Neural progenitor cell (in vitro differentiated cells): Measurements from ENCODE around the gene SLIT1. TPM values are rescaled to one million over a fixed set of nuclear protein-coding genes. Genes with fewer than 3 reads are reported as not detected.

Source experiments
- DNase-seq: peaks from one replicate; pipeline ENCODE4 v3.0.0-alpha.2; 2016; ENCODE audit warnings: low spot score
- H2AFZ ChIP-seq: fragments of 200-600 bp; sonication (generic); replicated peaks from 2 replicates; pipeline ENCODE4 v1.6.1; 2016; ENCODE audit warnings: antibody characterized with exemption
- H3F3A ChIP-seq: fragments of 200-600 bp; sonication (generic); 2 replicates; pipeline ENCODE4 v1.6.1; 2016; ENCODE audit warnings: antibody characterized with exemption, low read depth
- H3K27ac ChIP-seq: fragments of 200-600 bp; sonication (generic); 2 replicates; pipeline ENCODE4 v1.5.1; 2016; ENCODE audit warnings: mild to moderate bottlenecking
- H3K27me3 ChIP-seq: fragments of 200-600 bp; sonication (generic); 2 replicates; pipeline ENCODE4 v1.6.1; 2016; ENCODE audit warnings: mild to moderate bottlenecking, moderate library complexity
- H3K36me3 ChIP-seq: fragments of 200-600 bp; sonication (generic); 2 replicates; pipeline ENCODE4 v1.5.1; 2016
- H3K4me1 ChIP-seq: fragments of 200-600 bp; sonication (generic); 2 replicates; pipeline ENCODE4 v1.6.1; 2016; ENCODE audit warnings: mixed run types
- H3K4me2 ChIP-seq: fragments of 200-600 bp; sonication (generic); 2 replicates; pipeline ENCODE4 v1.6.1; 2016
- H3K4me3 ChIP-seq: fragments of 200-600 bp; sonication (generic); 2 replicates; pipeline ENCODE4 v1.5.1; 2016
- H3K79me2 ChIP-seq: fragments of 200-600 bp; sonication (generic); 2 replicates; pipeline ENCODE4 v1.6.1; 2016; ENCODE audit warnings: low read depth
- H3K9ac ChIP-seq: fragments of 200-600 bp; sonication (generic); 2 replicates; pipeline ENCODE4 v1.6.1; 2016
- H3K9me3 ChIP-seq: fragments of 200-600 bp; sonication (generic); 2 replicates; pipeline ENCODE4 v1.5.1; 2016; ENCODE audit warnings: low read depth
- H4K20me1 ChIP-seq: fragments of 200-600 bp; sonication (generic); 2 replicates; pipeline ENCODE4 v1.6.1; 2016; ENCODE audit warnings: low read depth
- H3K27ac Mint-ChIP-seq: 3 replicates; pipeline ENCODE4 v1.8.0; 2021; ENCODE audit warnings: mixed read lengths
- H3K27me3 Mint-ChIP-seq: 2 replicates; pipeline ENCODE4 v1.8.0; 2022; ENCODE audit warnings: low read depth, mild to moderate bottlenecking, inconsistent platforms, moderate library complexity, mixed read lengths; ENCODE audit not compliant: insufficient read depth
- H3K36me3 Mint-ChIP-seq: 3 replicates; pipeline ENCODE4 v1.8.0; 2021; ENCODE audit warnings: mixed read lengths
- H3K4me1 Mint-ChIP-seq: 3 replicates; pipeline ENCODE4 v1.8.0; 2021; ENCODE audit warnings: mixed read lengths
- H3K4me3 Mint-ChIP-seq: 3 replicates; pipeline ENCODE4 v1.8.0; 2021; ENCODE audit warnings: mild to moderate bottlenecking, moderate library complexity, mixed read lengths
- H3K9me3 Mint-ChIP-seq: 3 replicates; pipeline ENCODE4 v1.8.0; 2020; ENCODE audit warnings: mixed read lengths
- CTCF ChIP-seq: fragments of 200-600 bp; sonication (generic); IDR thresholded peaks from 2 replicates; pipeline ENCODE4 v1.5.1; 2017; ENCODE audit warnings: antibody characterized with exemption, mild to moderate bottlenecking
- EZH2 ChIP-seq: fragments of 200-600 bp; sonication (generic); IDR thresholded peaks from 2 replicates; pipeline ENCODE4 v1.6.1; 2017; ENCODE audit warnings: antibody characterized with exemption, mild to moderate bottlenecking, moderate library complexity
- EZH2phosphoT487 ChIP-seq: fragments of 200-600 bp; sonication (generic); IDR thresholded peaks from 2 replicates; pipeline ENCODE4 v1.6.1; 2017; ENCODE audit warnings: antibody characterized with exemption
- total RNA-seq: library from RNA; depleted of rRNA; stranded (reverse); fragments of >200 nt; gene quantifications from 2 replicates; pipeline ENCODE4 v1.2.3, GENCODE V29; 2015; ENCODE audit warnings: low replicate concordance

The SLIT1 gene
- total RNA-seq, 1 donor from 2014 or later: 0.92 TPM

DNA sequence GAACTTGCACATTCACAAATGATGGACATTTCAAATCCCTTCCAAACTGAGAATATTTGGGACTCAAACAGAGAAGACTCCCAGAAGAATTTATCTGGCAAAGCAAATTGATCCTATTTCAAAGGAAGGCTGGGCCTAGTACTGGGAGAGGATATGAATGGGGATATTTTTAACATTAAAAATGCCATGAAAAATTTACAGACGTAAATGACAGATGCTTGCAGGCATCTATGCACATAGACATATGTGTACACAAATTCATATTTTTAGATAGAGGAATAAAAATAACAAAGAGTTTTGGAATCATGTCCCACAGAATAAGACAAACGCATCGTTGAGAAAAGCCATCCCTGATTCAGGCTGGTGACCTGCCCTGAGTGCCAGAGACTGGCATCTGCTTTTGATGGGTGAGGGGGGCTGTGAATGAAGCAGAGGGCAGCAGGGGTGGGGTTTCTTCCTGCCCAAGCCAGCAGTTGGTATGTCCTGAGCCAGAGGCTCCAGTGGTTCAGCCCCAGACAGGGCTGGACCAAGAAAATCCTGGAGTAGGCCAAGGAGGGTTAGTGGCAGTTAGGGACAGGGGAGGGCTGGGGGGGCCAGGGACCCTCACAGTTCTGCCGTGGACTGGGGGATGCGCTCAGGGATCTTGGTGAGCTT lies 138.5 kb downstream of the SLIT1 start:
- H3K27me3 Mint-ChIP-seq: peaks cover 7% of the 10 kb centered on the region

DNA sequence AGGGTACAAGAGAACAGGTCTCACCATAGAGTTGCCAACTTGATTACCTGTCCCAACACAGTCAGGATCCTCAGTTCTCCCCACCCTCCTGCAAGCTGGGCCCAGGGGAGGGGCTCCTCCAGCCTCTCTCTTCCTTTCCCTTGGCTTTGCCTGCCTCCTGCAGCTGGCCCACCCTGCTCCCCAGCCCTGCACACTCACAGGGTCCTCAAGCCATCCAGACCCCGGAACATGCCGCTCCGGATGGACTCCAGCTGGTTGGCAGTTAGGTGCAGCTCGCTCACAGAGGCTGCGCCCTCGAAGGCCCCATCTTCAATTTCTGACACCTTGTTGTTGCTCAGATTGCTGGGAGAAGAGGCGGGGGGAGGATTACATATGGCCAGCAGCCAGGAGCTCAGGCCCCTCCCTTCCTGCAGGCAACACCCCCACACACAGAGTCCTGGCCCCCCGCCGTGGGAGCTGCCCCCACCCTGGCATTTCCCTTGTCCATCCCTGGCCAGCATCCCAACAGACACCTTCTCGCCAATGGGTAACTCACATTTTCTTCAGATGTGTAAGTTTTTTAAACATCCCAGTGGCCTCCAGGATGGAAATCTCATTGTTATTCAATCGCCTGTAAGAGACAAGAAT lies 139.2 kb downstream of the SLIT1 start:
- Histone ChIP-seq H3F3A (no peaks in the 10 kb centered on the region), H3K79me2 (no peaks in the 10 kb centered on the region), H4K20me1 (no peaks in the 10 kb centered on the region), H3K4me2 (no peak overlapping the region), H3K36me3 (no peaks in the 10 kb centered on the region), H2AFZ (no peak overlapping the region), H3K9me3 (no peaks in the 10 kb centered on the region), H3K27ac (no peak overlapping the region), H3K4me3 (no peak overlapping the region), H3K27me3 (no peaks in the 10 kb centered on the region), H3K9ac (no peak overlapping the region), H3K4me1 (no peaks in the 10 kb centered on the region)
- Mint-ChIP-seq H3K4me1 (peaks cover 6% of the 10 kb centered on the region), H3K4me3 (no peak overlapping the region), H3K27me3 (peaks cover 7% of the 10 kb centered on the region), H3K27ac (no peak overlapping the region), H3K36me3 (no peaks in the 10 kb centered on the region), H3K9me3 (no peaks in the 10 kb centered on the region)
- no peak for TF ChIP-seq CTCF
- no peak for TF ChIP-seq EZH2
- TF ChIP-seq EZH2phosphoT487: no peak
- DNase-seq: no peak

More for the DNA sequence above, 138.5 kb downstream of the SLIT1 start:
- H3K9me3 Mint-ChIP-seq: no peaks in the 10 kb centered on the region
- H3K4me1 Mint-ChIP-seq: peaks cover 6% of the 10 kb centered on the region
- no peak overlapping the region for H2AFZ ChIP-seq
- no peaks in the 10 kb centered on the region for H3K27me3 ChIP-seq
- H3F3A ChIP-seq: no peaks in the 10 kb centered on the region
- H3K9ac ChIP-seq: no peak overlapping the region
- no peak overlapping the region for H3K27ac ChIP-seq
- no peak overlapping the region for H3K4me2 ChIP-seq
- no peaks in the 10 kb centered on the region for H3K36me3 Mint-ChIP-seq
- no peak overlapping the region for H3K4me3 ChIP-seq
- no peaks in the 10 kb centered on the region for H3K36me3 ChIP-seq
- H3K4me1 ChIP-seq: no peaks in the 10 kb centered on the region
- H3K9me3 ChIP-seq: no peaks in the 10 kb centered on the region
- H4K20me1 ChIP-seq: no peaks in the 10 kb centered on the region
- no peak for DNase-seq
- no peaks in the 10 kb centered on the region for H3K79me2 ChIP-seq
- no peak overlapping the region for H3K4me3 Mint-ChIP-seq
- no peak for TF ChIP-seq EZH2
- TF ChIP-seq EZH2phosphoT487: no peak
- no peak for TF ChIP-seq CTCF
- no peak overlapping the region for H3K27ac Mint-ChIP-seq

DNA sequence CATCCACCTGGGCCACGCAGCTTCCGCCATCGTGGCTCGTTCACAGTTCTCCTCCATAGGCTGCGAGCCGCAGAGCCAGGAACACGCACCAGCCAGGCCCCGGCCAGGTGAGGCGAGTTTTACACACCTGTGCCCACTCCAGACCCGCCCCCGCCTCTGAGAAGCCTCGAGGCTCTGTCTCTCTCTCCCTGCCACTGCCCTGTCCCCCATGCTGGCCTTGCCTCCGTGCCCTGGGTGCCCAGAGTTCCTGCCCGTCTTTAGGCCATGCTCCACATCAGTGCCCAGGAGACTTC lies 142.2 kb downstream of the SLIT1 start:
- Histone ChIP-seq H3K4me3 (no peak overlapping the region), H3K36me3 (no peaks in the 10 kb centered on the region), H3K4me2 (no peak overlapping the region), H3K27ac (no peak overlapping the region), H3K9me3 (no peaks in the 10 kb centered on the region), H3F3A (no peaks in the 10 kb centered on the region), H2AFZ (no peak overlapping the region), H3K79me2 (no peaks in the 10 kb centered on the region), H3K9ac (no peak overlapping the region), H3K4me1 (no peaks in the 10 kb centered on the region), H4K20me1 (no peaks in the 10 kb centered on the region), H3K27me3 (no peaks in the 10 kb centered on the region)
- no peak overlapping the region for H3K4me3 Mint-ChIP-seq
- H3K27ac Mint-ChIP-seq: no peak overlapping the region
- no peaks in the 10 kb centered on the region for H3K36me3 Mint-ChIP-seq
- no peaks in the 10 kb centered on the region for H3K9me3 Mint-ChIP-seq
- H3K4me1 Mint-ChIP-seq: peaks cover 11% of the 10 kb centered on the region
- peaks cover 4% of the 10 kb centered on the region for H3K27me3 Mint-ChIP-seq
- TF ChIP-seq EZH2 (no peak), CTCF (no peak), EZH2phosphoT487 (no peak)
- DNase-seq: no peak
